Fibroblast of the aortic adventitia (primary cell): ENCODE data around the gene EGFR. TPM values are rescaled to one million over a fixed set of nuclear protein-coding genes. Genes with fewer than 3 reads are reported as not detected.
"Not testable (repeated sequence)": the region's sequence is repeated elsewhere in the genome, so short reads cannot be mapped to it uniquely, and the experiment has no call there.

Experiments used
- DNase-seq: peaks from one replicate; pipeline ENCODE4 v3.0.0-alpha.2; 2010; ENCODE audit warnings: low read depth
- H3K4me3 ChIP-seq: 2 replicates; pipeline ENCODE4 v1.5.1; 2011; ENCODE audit warnings: low read depth, mild to moderate bottlenecking, control low read depth, low read length, moderate library complexity
- total RNA-seq: library from RNA; depleted of rRNA; stranded (reverse); fragments of >200 nt; gene quantifications from 2 replicates; pipeline ENCODE4 v1.2.3, GENCODE V29; 2012; ENCODE audit warnings: low replicate concordance
- TF ChIP-seq, protein P1 (sequence below): IDR thresholded peaks from 2 replicates; pipeline ENCODE4 v1.5.1; 2011; ENCODE audit warnings: mild to moderate bottlenecking, low read length, control low read depth, inconsistent platforms; ENCODE audit not compliant: insufficient read depth

Gene EGFR
- total RNA-seq, 1 donor = 147 TPM

DNA sequence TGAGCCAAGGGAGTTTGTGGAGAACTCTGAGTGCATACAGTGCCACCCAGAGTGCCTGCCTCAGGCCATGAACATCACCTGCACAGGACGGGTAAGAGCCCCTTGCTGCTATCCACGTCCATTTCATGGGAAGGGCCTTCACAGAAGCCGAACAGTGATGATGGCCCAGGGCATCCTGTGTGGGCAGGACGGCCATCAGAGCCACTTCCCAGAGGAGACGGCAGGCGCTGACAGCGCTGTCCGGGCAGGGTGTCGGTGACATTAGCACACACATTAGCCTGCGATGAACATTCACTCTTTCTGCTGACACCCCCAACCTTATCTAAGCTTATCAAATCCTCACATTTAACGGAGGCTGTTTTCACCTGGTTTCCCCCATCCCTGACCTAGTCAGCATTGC lies 144.9 kb downstream of the EGFR start:
- TF ChIP-seq, protein P1, sequence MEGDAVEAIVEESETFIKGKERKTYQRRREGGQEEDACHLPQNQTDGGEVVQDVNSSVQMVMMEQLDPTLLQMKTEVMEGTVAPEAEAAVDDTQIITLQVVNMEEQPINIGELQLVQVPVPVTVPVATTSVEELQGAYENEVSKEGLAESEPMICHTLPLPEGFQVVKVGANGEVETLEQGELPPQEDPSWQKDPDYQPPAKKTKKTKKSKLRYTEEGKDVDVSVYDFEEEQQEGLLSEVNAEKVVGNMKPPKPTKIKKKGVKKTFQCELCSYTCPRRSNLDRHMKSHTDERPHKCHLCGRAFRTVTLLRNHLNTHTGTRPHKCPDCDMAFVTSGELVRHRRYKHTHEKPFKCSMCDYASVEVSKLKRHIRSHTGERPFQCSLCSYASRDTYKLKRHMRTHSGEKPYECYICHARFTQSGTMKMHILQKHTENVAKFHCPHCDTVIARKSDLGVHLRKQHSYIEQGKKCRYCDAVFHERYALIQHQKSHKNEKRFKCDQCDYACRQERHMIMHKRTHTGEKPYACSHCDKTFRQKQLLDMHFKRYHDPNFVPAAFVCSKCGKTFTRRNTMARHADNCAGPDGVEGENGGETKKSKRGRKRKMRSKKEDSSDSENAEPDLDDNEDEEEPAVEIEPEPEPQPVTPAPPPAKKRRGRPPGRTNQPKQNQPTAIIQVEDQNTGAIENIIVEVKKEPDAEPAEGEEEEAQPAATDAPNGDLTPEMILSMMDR = no peak
- no peak overlapping the region for H3K4me3 ChIP-seq
- DNase-seq = no peak

- DNase-seq = no peak
- H3K4me3 ChIP-seq = no peak overlapping the region
- TF ChIP-seq, protein P1 = no peak
Observed at GRCh38 chr7:55164527-55164926, 145.7 kb downstream of the EGFR start.

DNA sequence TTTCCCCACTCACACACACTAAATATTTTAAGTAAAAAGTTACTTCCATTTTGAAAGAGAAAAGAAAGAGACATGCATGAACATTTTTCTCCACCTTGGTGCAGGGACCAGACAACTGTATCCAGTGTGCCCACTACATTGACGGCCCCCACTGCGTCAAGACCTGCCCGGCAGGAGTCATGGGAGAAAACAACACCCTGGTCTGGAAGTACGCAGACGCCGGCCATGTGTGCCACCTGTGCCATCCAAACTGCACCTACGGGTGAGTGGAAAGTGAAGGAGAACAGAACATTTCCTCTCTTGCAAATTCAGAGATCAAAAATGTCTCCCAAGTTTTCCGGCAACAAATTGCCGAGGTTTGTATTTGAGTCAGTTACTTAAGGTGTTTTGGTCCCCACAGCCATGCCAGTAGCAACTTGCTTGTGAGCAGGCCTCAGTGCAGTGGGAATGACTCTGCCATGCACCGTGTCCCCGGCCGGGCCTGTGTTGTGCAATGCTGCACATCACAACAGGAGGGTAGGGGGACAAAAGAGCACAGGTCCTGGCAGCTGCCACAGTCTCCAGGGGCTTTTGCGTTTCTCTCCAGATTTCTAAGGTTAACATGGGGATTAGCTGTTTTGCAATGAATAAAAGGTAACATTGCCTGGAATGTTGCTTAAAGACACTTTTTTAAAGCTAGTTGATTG lies 146.5 kb downstream of the EGFR start:
- no peak overlapping the region for H3K4me3 ChIP-seq
- TF ChIP-seq, protein P1 = no peak
- no peak for DNase-seq

GRCh38 chr7:55167296-55167695 lies 148.5 kb downstream of the EGFR start:
- H3K4me3 ChIP-seq, DNase-seq: not testable (repeated sequence)

DNA sequence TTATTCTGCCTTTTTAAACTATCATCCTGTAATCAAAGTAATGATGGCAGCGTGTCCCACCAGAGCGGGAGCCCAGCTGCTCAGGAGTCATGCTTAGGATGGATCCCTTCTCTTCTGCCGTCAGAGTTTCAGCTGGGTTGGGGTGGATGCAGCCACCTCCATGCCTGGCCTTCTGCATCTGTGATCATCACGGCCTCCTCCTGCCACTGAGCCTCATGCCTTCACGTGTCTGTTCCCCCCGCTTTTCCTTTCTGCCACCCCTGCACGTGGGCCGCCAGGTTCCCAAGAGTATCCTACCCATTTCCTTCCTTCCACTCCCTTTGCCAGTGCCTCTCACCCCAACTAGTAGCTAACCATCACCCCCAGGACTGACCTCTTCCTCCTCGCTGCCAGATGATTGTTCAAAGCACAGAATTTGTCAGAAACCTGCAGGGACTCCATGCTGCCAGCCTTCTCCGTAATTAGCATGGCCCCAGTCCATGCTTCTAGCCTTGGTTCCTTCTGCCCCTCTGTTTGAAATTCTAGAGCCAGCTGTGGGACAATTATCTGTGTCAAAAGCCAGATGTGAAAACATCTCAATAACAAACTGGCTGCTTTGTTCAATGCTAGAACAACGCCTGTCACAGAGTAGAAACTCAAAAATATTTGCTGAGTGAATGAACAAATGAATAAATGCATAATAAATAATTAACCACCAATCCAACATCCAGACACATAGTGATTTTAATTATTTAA lies 151.7 kb downstream of the EGFR start:
- TF ChIP-seq, protein P1 = no peak

DNA sequence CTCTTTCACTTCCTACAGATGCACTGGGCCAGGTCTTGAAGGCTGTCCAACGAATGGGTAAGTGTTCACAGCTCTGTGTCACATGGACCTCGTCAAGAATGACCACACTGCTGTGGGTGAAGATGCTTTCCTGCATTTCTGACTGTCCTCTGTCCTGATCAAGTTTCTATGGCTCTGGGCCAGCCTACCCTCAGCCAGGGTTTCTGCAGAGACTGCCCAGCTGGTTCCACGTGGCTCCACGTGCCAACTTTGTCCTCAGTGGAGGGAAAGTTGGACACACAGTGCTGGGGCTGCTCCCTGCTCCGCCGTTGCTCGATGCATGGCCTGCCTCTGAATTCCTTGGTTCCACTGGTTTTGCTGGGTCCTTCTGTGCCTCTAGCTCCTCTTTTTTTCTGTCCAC lies 152.3 kb downstream of the EGFR start:
- no peak overlapping the region for H3K4me3 ChIP-seq
- no peak for DNase-seq
- TF ChIP-seq, protein P1 = no peak

More for the DNA sequence above, 151.7 kb downstream of the EGFR start:
- DNase-seq = no peak
- H3K4me3 ChIP-seq = no peak overlapping the region

- no peak for DNase-seq
- TF ChIP-seq, protein P1 = no peak
- no peak overlapping the region for H3K4me3 ChIP-seq
Observed at GRCh38 chr7:55172161-55172560, 153.3 kb downstream of the EGFR start.
